OCI-LY1 (cell line): ENCODE data around the gene SAMD13.

Source experiments
- CTCF ChIP-seq: fragments of 200-600 bp; sonication (generic), shearing (Covaris generic); IDR thresholded peaks from 2 replicates; pipeline ENCODE4 v1.5.1; 2017; ENCODE audit warnings: mild to moderate bottlenecking, antibody characterized with exemption, low read length, moderate library complexity, mixed read lengths
- EZH2 ChIP-seq: fragments of 200-600 bp; sonication (generic), shearing (Covaris generic); IDR thresholded peaks from 2 replicates; pipeline ENCODE4 v1.8.0; 2017; ENCODE audit warnings: borderline replicate concordance, mixed run types, mild to moderate bottlenecking, antibody characterized with exemption, low read length, moderate library complexity, mixed read lengths

- TF ChIP-seq CTCF (no peak), EZH2 (no peak)
These were observed 51.0 kb downstream of the SAMD13 start for GRCh38 chr1:84352298-84353106.
